Stromal cell of bone marrow (primary cell): Measurements from ENCODE around the gene EYS.
A peak's percentile ranks its signal among the peaks of the same experiment; 100 is the strongest.

Experiments used
- DNase-seq: peaks from one replicate; pipeline ENCODE4 v3.0.0-alpha.2; 2012; ENCODE audit warnings: low read depth

EYS gene

GRCh38 chr6:63730311-63730710 lies 1976.7 kb downstream of the EYS start:
- no peak for DNase-seq

DNA sequence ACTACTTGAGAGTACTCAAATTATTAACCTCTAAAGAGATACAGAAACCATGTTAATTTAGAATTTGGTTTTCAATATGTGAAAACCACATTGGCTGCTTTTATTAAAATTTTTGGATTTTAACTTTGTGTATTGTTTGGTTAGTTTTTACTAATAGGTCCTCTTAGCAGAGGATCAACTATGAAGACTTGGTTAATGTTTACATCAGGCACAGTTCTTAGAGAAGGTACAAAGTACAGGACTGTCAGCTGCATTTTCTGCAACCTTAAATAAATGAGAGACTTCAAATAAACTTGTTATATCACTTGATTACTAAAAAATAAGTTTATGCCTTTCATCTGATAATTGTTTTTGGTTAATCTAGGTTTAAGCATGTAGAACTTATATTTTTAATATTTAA lies 1982.3 kb downstream of the EYS start:
- DNase-seq: no peak

DNA sequence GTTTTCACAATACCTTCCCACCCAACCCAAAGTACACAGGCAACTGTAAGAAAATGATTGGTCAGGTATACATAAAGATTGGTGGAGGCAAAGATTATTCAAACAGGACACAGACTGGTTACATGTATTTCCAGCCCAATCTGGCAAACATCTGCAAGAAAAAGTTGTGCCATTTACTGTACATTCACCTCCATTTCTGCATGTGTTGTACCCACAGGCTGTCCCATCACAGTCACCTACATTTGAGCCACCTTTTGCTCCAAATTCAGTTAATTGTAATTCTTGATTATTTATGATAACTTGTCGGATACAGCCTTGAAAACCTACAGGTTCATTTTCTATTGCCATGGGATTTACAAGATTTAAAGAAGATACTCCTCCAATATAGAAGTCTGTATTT lies 1985.8 kb downstream of the EYS start:
- no peak for DNase-seq

DNA sequence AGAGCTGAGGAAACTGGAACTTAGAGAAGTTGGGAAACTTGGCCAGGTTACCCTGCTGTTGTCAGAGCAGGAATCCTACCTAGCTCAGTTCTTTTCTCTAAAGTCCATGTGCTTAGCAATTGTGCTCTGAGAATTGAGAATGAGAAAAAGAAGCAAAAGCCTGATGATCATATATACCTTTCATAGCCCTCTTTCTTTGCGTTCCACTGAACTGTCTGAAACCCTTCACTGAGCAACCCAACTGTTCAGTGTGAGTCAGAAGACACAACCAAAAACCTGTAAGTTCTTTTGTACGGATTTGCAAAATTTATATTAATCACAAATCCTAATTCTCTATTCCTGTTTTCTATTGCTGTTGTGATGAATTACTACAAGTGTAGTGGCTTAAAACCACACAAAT lies 1990.9 kb downstream of the EYS start:
- DNase-seq: no peak

GRCh38 chr6:63714091-63714490 lies 1992.9 kb downstream of the EYS start:
- no peak for DNase-seq

- no peak for DNase-seq
Observed at GRCh38 chr6:63713332-63713731, 1993.7 kb downstream of the EYS start.

DNA sequence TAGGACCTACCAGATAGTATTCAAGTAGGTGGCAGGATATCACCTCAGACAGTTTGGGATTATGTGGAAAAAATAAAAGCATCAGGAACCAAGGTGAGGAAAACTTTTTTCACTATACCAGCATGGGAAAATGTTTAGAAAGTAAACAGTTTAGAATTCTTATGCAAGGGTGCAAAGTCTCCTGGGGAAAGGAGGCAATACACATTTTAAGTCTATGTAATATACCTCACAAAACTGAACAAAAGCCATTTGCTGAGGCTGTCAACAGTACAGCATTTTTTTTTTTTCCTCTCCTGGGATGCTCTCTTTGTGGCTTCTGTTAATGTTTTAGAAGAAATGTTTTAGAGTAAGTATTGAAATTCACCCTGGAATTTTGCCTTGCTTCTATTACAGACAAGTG lies 1997.9 kb downstream of the EYS start:
- no peak for DNase-seq

- DNase-seq: no peak
Observed at GRCh38 chr6:63708631-63709030, 1998.4 kb downstream of the EYS start.

DNA sequence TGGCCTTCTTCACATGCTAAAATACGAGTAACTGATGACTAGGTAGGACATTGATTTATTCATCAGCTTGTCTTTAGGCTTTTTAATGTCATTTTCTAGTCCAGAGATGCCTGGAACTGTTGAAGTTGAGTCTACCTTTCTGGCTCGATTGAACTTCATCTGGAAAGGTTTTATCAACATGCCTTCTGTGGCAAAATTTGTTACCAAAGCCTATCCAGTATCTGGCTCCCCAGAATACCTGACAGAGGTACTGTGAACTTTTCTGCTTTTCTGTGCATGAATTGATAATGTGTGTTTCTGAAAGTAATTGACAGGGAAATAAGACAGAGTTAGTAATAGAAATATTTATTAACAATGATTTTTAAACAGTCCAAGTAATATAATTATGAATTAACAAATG lies 2000.4 kb downstream of the EYS start:
- no peak for DNase-seq

DNA sequence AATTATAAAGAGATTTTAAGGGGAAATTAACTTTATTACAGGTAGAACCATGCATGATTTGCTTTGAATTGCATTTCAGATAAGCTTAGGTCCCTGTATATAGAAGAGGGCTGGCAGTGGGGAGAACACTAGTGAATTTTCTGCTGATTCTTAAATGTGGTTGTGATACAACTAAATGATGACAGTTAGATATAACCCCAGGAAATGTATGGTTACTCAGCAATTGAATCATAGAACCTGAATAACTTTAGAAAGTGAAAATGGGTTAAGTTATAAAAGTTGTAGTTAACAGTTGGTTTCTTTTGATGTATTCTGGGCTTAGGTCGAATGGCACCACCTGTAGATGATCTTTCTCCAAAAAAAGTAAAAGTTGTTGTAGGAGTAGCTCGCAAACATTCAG lies 2001.3 kb downstream of the EYS start:
- DNase-seq: no peak

- DNase-seq: no peak
Observed at GRCh38 chr6:63690221-63690620, 2016.8 kb downstream of the EYS start.

DNA sequence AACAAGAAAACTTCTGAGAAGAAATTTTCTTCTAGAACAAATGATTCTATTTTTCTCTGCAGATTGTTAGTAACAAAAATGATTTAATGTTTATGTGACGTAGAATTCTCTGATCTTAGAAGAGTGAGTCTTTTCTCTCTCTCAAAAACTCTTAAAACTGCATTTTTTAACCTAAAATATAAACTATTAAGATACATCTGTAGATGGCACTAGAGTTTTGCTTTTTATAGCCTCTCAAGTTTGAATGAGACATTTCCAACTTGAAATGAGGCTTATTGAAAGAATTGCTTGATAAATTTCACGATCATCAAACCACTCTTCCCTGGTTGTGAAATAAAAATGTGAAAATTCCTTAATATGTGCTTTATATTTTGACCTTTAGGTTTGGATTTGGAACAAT lies 2017.6 kb downstream of the EYS start:
- DNase-seq: no peak

- no peak for DNase-seq
Observed at GRCh38 chr6:63685446-63686379, 2021.3 kb downstream of the EYS start.

DNA sequence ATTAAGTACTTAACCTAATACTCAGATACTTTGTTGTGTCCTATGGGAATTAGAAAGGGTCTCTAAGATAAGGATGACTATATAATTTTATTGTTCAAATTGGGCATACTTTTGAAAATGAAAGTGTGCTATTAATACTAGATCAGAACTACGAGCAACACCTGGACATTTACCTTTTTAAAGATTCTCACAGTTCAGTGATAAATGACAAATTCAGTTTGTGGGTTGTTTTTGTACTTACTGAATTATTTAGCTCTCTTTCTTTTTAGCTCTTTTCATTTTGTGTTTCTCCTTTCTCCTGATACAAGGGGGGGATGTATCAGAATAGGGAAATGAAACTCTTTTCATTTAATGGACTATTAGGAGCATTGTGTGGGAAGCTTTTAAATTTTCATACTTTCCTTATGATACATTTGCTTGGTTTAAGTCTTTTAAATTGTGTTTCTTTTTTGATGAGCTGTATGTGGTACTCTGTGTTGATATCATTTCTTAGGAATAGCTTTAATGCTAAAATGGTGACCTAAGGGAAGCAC lies 2023.9 kb downstream of the EYS start:
- no peak for DNase-seq

GRCh38 chr6:63677282-63677681 lies 2029.7 kb downstream of the EYS start:
- peak; percentile 9 for DNase-seq

GRCh38 chr6:63676412-63677114 lies 2030.5 kb downstream of the EYS start:
- DNase-seq: peak; percentile 9

- no peak for DNase-seq
Observed at GRCh38 chr6:63675138-63675537, 2031.9 kb downstream of the EYS start.

DNA sequence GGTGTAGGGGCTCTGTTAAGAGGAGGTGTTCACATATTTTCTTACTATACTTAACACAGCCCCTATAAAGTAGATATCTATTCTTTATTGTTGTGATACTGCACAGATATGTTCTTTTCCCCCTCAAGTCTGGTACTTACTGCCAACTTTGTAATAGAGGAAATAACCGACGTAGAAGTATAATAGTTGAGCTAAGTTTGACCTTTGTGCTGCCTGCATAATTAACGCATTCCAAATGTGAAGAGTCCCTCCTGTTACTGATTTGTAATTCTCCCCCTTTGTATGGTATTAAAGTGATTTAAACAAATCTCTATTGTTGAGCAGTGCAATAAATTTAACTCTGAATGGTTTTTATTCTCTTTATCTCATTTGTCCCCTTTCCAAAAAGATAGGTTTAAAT lies 2032.4 kb downstream of the EYS start:
- DNase-seq: no peak

- DNase-seq: no peak
Observed at GRCh38 chr6:63673692-63674091, 2033.3 kb downstream of the EYS start.

- DNase-seq: no peak
Observed at GRCh38 chr6:63672582-63673129, 2034.4 kb downstream of the EYS start.

DNA sequence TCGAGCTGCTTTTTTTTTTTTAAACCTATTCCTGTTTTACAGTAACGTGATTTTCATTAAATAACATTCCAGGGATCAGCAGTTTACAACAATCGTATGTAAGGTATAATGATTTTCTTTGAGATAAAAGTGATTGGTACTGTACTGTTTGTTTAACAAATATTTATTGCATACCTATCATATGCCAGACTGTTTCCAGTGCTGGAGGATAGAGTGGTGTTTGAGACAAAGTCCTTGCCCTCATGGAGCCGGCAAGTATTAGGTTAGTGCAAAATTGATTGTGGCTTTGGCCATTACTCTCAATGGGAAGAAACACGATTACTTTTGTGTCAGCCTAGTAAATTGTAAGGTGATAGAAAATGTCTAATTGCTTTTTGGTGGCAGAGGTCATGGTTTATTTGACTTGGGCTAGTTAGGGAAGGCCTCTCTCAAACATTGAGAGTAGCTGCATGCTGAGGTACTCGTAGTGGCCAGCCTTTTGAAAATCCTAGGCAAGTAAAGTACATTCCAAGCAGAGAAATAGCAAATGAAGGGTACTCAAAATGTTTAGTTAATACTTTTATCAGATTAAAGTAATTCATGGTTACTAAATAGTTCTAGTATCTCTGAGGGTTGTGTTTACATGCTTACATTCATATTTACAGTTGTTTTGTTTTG lies 2035.8 kb downstream of the EYS start:
- no peak for DNase-seq
